Smooth muscle cell (in vitro differentiated cells): ENCODE results near the gene GOSR2. TPM values are rescaled to one million over a fixed set of nuclear protein-coding genes. Genes with fewer than 3 reads are reported as not detected.
A peak's percentile ranks its signal among the peaks of the same experiment; 100 is the strongest.

Source experiments
- DNase-seq: peaks from one replicate; lab custom pipeline; 2025; ENCODE audit not compliant: unreplicated experiment; lab: John Stamatoyannopoulos, UW
- H2AFZ ChIP-seq: fragments of 200-600 bp; sonication (generic); 2 replicates; pipeline ENCODE4 v1.6.0; 2016; ENCODE audit warnings: antibody characterized with exemption, low read depth, mild to moderate bottlenecking
- H3F3A ChIP-seq: fragments of 200-600 bp; sonication (generic); 2 replicates; pipeline ENCODE4 v1.6.0; 2017; ENCODE audit warnings: antibody characterized with exemption, low read depth
- H3K27ac ChIP-seq: fragments of 200-600 bp; sonication (generic); 2 replicates; pipeline ENCODE4 v1.5.1; 2016; ENCODE audit warnings: low read depth, mild to moderate bottlenecking
- H3K27me3 ChIP-seq: fragments of 200-600 bp; sonication (generic); 2 replicates; pipeline ENCODE4 v1.6.1; 2016; ENCODE audit warnings: low read depth, mild to moderate bottlenecking
- H3K36me3 ChIP-seq: fragments of 200-600 bp; sonication (generic); 2 replicates; pipeline ENCODE4 v1.5.1; 2016; ENCODE audit warnings: low read depth
- H3K4me1 ChIP-seq: fragments of 200-600 bp; sonication (generic); 2 replicates; pipeline ENCODE4 v1.5.1; 2016; ENCODE audit warnings: low read depth
- H3K4me2 ChIP-seq: fragments of 200-600 bp; sonication (generic); 2 replicates; pipeline ENCODE4 v1.6.0; 2016; ENCODE audit warnings: mild to moderate bottlenecking
- H3K4me3 ChIP-seq: fragments of 200-600 bp; sonication (generic); 2 replicates; pipeline ENCODE4 v1.5.1; 2016; ENCODE audit warnings: mild to moderate bottlenecking
- H3K79me2 ChIP-seq: fragments of 200-600 bp; sonication (generic); 2 replicates; pipeline ENCODE4 v1.6.0; 2016; ENCODE audit warnings: low read depth, mild to moderate bottlenecking
- H3K9ac ChIP-seq: fragments of 200-600 bp; sonication (generic); 2 replicates; pipeline ENCODE4 v1.6.0; 2016; ENCODE audit warnings: low read depth
- H3K9me3 ChIP-seq: fragments of 200-600 bp; sonication (generic); replicated peaks from 2 replicates; pipeline ENCODE4 v1.5.1; 2016; ENCODE audit warnings: low read depth
- H4K20me1 ChIP-seq: fragments of 200-600 bp; sonication (generic); 2 replicates; pipeline ENCODE4 v1.6.0; 2016; ENCODE audit warnings: low read depth
- CTCF ChIP-seq: fragments of 200-600 bp; sonication (generic); IDR thresholded peaks from 2 replicates; pipeline ENCODE4 v1.5.1; 2017; ENCODE audit warnings: borderline replicate concordance, mild to moderate bottlenecking, antibody characterized with exemption; ENCODE audit not compliant: insufficient read depth, poor library complexity, severe bottlenecking
- WGBS: methylation state at CpG from one replicate; pipeline ENCODE4 v1.1.7; 2016; ENCODE audit warnings: low lambda C conversion rate; 5-methylcytosine and 5-hydroxymethylcytosine counted together
- polyA plus RNA-seq: library from polyadenylated mRNA; unstranded; fragments of >200 nt; fragmentation: Nextera tagmentation; extraction: Ambion mirVana; gene quantifications from 2 replicates; pipeline ENCODE4 v1.2.1, GENCODE V29; 2016
- total RNA-seq: library from RNA; depleted of rRNA; stranded (reverse); fragments of >200 nt; gene quantifications from 2 replicates; pipeline ENCODE4 v1.2.3, GENCODE V29; 2014

Gene GOSR2
- total and polyA plus RNA-seq, 2 experiments from 2014 or later = 38.0 to 64.5 TPM

- H3K9ac ChIP-seq = no peak overlapping the region
- H3K79me2 ChIP-seq = no peaks in the 10 kb centered on the region
- no peaks in the 10 kb centered on the region for H3F3A ChIP-seq
- no peak overlapping the region for H2AFZ ChIP-seq
- H3K4me3 ChIP-seq = no peak overlapping the region
- H3K9me3 ChIP-seq = no peaks in the 10 kb centered on the region
- peaks cover 15% of the 10 kb centered on the region for H4K20me1 ChIP-seq
- no peaks in the 10 kb centered on the region for H3K36me3 ChIP-seq
- no peak for TF ChIP-seq CTCF
- 37% methylated on average over 14 of the region's 14 CpGs for WGBS
- peaks cover 18% of the 10 kb centered on the region for H3K4me1 ChIP-seq
- peaks cover 71% of the 10 kb centered on the region for H3K27me3 ChIP-seq
- no peak overlapping the region for H3K27ac ChIP-seq
- DNase-seq = no peak
- peak overlapping the region; percentile 16 for H3K4me2 ChIP-seq
Measured at GRCh38 chr17:46976626-46977270, 53.8 kb downstream of the GOSR2 start.

- H3K36me3 ChIP-seq = no peaks in the 10 kb centered on the region
- H3K4me1 ChIP-seq = peaks cover 18% of the 10 kb centered on the region
- peaks cover 71% of the 10 kb centered on the region for H3K27me3 ChIP-seq
- WGBS = 14% methylated on average over 7 of the region's 7 CpGs
- DNase-seq = no peak
- no peaks in the 10 kb centered on the region for H3F3A ChIP-seq
- no peak overlapping the region for H3K4me3 ChIP-seq
- no peak overlapping the region for H3K9ac ChIP-seq
- peak; percentile 17 for TF ChIP-seq CTCF
- H3K9me3 ChIP-seq = no peaks in the 10 kb centered on the region
- H3K4me2 ChIP-seq = peak overlapping the region; percentile 98
- H4K20me1 ChIP-seq = peaks cover 15% of the 10 kb centered on the region
- H2AFZ ChIP-seq = no peak overlapping the region
- no peak overlapping the region for H3K27ac ChIP-seq
- no peaks in the 10 kb centered on the region for H3K79me2 ChIP-seq
Measured at GRCh38 chr17:46977348-46977747, 54.4 kb downstream of the GOSR2 start.

GRCh38 chr17:46977750-46978488, 55.0 kb downstream of the GOSR2 start:
- H3K79me2 ChIP-seq = no peaks in the 10 kb centered on the region
- peak overlapping the region; percentile 54 for H3K4me3 ChIP-seq
- H4K20me1 ChIP-seq = peaks cover 15% of the 10 kb centered on the region
- no peak overlapping the region for H3K27ac ChIP-seq
- no peaks in the 10 kb centered on the region for H3K36me3 ChIP-seq
- H3F3A ChIP-seq = no peaks in the 10 kb centered on the region
- no peaks in the 10 kb centered on the region for H3K9me3 ChIP-seq
- TF ChIP-seq CTCF = no peak
- no peak for DNase-seq
- no peak overlapping the region for H2AFZ ChIP-seq
- peaks cover 71% of the 10 kb centered on the region for H3K27me3 ChIP-seq
- no peak overlapping the region for H3K9ac ChIP-seq
- 14% methylated on average over 33 of the region's 36 CpGs for WGBS
- H3K4me1 ChIP-seq = peaks cover 18% of the 10 kb centered on the region
- H3K4me2 ChIP-seq = peak overlapping the region; percentile 98
